A549 (cell line): Measurements from ENCODE around the gene CHRD. TPM values are rescaled to one million over a fixed set of nuclear protein-coding genes. Genes with fewer than 3 reads are reported as not detected.

Experiments used
- ATAC-seq, 2 experiments: fragments of 200-7000 bp in 1 of 2; fragments of >200 bp in 1 of 2; cut with Nextera tagmentation in 1 of 2; cut with Tn5 transposase in 1 of 2; 3 replicates each; pipeline versions ENCODE4 v1.8.0 to v1.9.1; 2018 to 2020; ENCODE audit warnings: mild to moderate bottlenecking in 1 of 2, moderate library complexity in 1 of 2
- CTCF ChIA-PET: fragments of 300-600 bp; sonication (Branson Sonifier 250); formaldehyde crosslinking; extraction: SDS; loops from one replicate; lab custom pipeline; 2021; ENCODE audit warnings: antibody characterized with exemption, inconsistent platforms; lab: Yijun Ruan, JAX
- POLR2A ChIA-PET: fragments of 350-600 bp; formaldehyde crosslinking; extraction: SDS; loops from one replicate; lab custom pipeline; 2021; ENCODE audit warnings: antibody characterized with exemption, inconsistent platforms; lab: Yijun Ruan, JAX
- DNase-seq, 2 experiments: peaks; one replicate each; pipeline versions ENCODE4 v3.0.0 to v3.0.0-alpha.2; 2011 to 2016; ENCODE audit warnings: low read depth in 1 of 2, low spot score in 1 of 2
- FAIRE-seq: peaks from 2 replicates; lab custom pipeline; 2011; peaks lifted over from hg19 to GRCh38; lab: Jason Lieb, UNC
- H3K27ac ChIP-seq, 2 experiments: fragments of >200 bp; sonication (Bioruptor Twin); formaldehyde crosslinking; 3 replicates each; pipeline ENCODE4 v1.5.1; 2016 to 2017
- H3K4me1 ChIP-seq: fragments of >200 bp; sonication (Bioruptor Twin); formaldehyde crosslinking; 3 replicates; pipeline ENCODE4 v1.6.1; 2016
- H3K4me2 ChIP-seq: fragments of >200 bp; sonication (Bioruptor Twin); formaldehyde crosslinking; 3 replicates; pipeline ENCODE4 v1.6.1; 2016
- H3K4me3 ChIP-seq: fragments of >200 bp; sonication (Bioruptor Twin); formaldehyde crosslinking; 3 replicates; pipeline ENCODE4 v1.5.1; 2016
- H3K9me3 ChIP-seq: fragments of >200 bp; sonication (Bioruptor Twin); formaldehyde crosslinking; 3 replicates; pipeline ENCODE4 v1.6.1; 2016
- BHLHE40 ChIP-seq: IDR thresholded peaks from 2 replicates; pipeline ENCODE4 v1.6.1; 2012; ENCODE audit warnings: low read depth, low read length, inconsistent platforms
- CHD2 ChIP-seq: fragments of 150-350 bp; IDR thresholded peaks from 2 replicates; pipeline ENCODE4 v1.6.1; 2014; ENCODE audit warnings: low read length; ENCODE audit not compliant: partially characterized antibody
- CTCF ChIP-seq: fragments of >200 bp; sonication (Bioruptor Twin); formaldehyde crosslinking; IDR thresholded peaks from 3 replicates; pipeline ENCODE4 v1.5.1; 2016
- EHF ChIP-seq: fragments of 250-450 bp; sonication (Bioruptor Pico); IDR thresholded peaks from 2 replicates; pipeline ENCODE4 v1.5.0; 2020; ENCODE audit warnings: mild to moderate bottlenecking
- EHMT2 ChIP-seq: fragments of 200-600 bp; sonication (generic); IDR thresholded peaks from 2 replicates; pipeline ENCODE4 v1.6.1; 2016; ENCODE audit warnings: antibody characterized with exemption, low read depth, mild to moderate bottlenecking, moderate library complexity
- EP300 ChIP-seq, 2 experiments: fragments of >200 bp; sonication (Bioruptor Twin); formaldehyde crosslinking; IDR thresholded peaks; 2 replicates in 1 of 2; 3 replicates in 1 of 2; pipeline ENCODE4 v1.6.1; 2016 to 2017
- ESRRA ChIP-seq: fragments of 150-350 bp; IDR thresholded peaks from 2 replicates; pipeline ENCODE4 v1.6.1; 2014; ENCODE audit warnings: mild to moderate bottlenecking, low read length, borderline replicate concordance
- FOSB ChIP-seq: fragments of 250-450 bp; sonication (Bioruptor Pico); IDR thresholded peaks from 2 replicates; pipeline ENCODE4 v1.5.0; 2020; ENCODE audit warnings: mild to moderate bottlenecking, moderate library complexity
- GATA3 ChIP-seq: IDR thresholded peaks from 2 replicates; pipeline ENCODE4 v1.6.1; 2012; ENCODE audit warnings: borderline replicate concordance
- HMGXB4 ChIP-seq: fragments of 250-450 bp; sonication (Bioruptor Pico); IDR thresholded peaks from 2 replicates; pipeline ENCODE4 v1.5.0; 2021; ENCODE audit warnings: mild to moderate bottlenecking, moderate library complexity, borderline replicate concordance
- HOXA7 ChIP-seq: fragments of 250-450 bp; sonication (Bioruptor Pico); IDR thresholded peaks from 2 replicates; pipeline ENCODE4 v1.5.0; 2020; ENCODE audit warnings: mild to moderate bottlenecking, moderate library complexity
- JUN ChIP-seq, 2 experiments: fragments of >200 bp; sonication (Bioruptor Twin); formaldehyde crosslinking; IDR thresholded peaks; 2 replicates in 1 of 2; 3 replicates in 1 of 2; pipeline ENCODE4 v1.6.1; 2016 to 2017
- KDM5A ChIP-seq: fragments of 200-600 bp; sonication (generic); IDR thresholded peaks from 2 replicates; pipeline ENCODE4 v1.6.1; 2016; ENCODE audit warnings: antibody characterized with exemption, mild to moderate bottlenecking
- MAX ChIP-seq: IDR thresholded peaks from 2 replicates; pipeline ENCODE4 v1.6.1; 2012
- NR3C1 ChIP-seq: fragments of >200 bp; sonication (Bioruptor Twin); formaldehyde crosslinking; IDR thresholded peaks from 3 replicates; pipeline ENCODE4 v1.6.1; 2017
- PBX3 ChIP-seq: IDR thresholded peaks from 2 replicates; pipeline ENCODE4 v1.6.1; 2012
- PHF8 ChIP-seq: fragments of 200-600 bp; sonication (generic); IDR thresholded peaks from 2 replicates; pipeline ENCODE4 v1.6.1; 2016; ENCODE audit warnings: low read depth, mild to moderate bottlenecking, antibody characterized with exemption, moderate library complexity, borderline replicate concordance
- POLR2A ChIP-seq: IDR thresholded peaks from 2 replicates; pipeline ENCODE4 v1.6.1; 2012; ENCODE audit warnings: mild to moderate bottlenecking, low read length
- POLR2AphosphoS2 ChIP-seq: conservative IDR thresholded peaks from 2 replicates; pipeline ENCODE4 v1.6.1; 2012; ENCODE audit warnings: low read length, improper control_type of control experiment, inconsistent platforms
- RAD21 ChIP-seq, 2 experiments: fragments of >200 bp in 1 of 2; sonication (Bioruptor Twin) in 1 of 2; formaldehyde crosslinking in 1 of 2; IDR thresholded peaks in 1 of 2; conservative IDR thresholded peaks in 1 of 2; 2 replicates in 1 of 2; 3 replicates in 1 of 2; pipeline ENCODE4 v1.6.1; 2012 to 2018; ENCODE audit warnings: inconsistent platforms in 1 of 2
- RCOR1 ChIP-seq: fragments of 150-350 bp; IDR thresholded peaks from 2 replicates; pipeline ENCODE4 v1.6.1; 2014; ENCODE audit warnings: antibody characterized with exemption, low read length, low read depth
- RFX5 ChIP-seq: fragments of 450-650 bp; IDR thresholded peaks from 2 replicates; pipeline ENCODE4 v1.7.1; 2014; ENCODE audit warnings: antibody characterized with exemption, mild to moderate bottlenecking, moderate library complexity
- SREBF2 ChIP-seq: fragments of 450-650 bp; IDR thresholded peaks from 2 replicates; pipeline ENCODE4 v1.6.1; 2014; ENCODE audit warnings: mild to moderate bottlenecking, moderate library complexity
- TP53 ChIP-seq: fragments of 250-450 bp; sonication (Bioruptor Pico); IDR thresholded peaks from 2 replicates; pipeline ENCODE4 v1.5.0; 2021; ENCODE audit warnings: mild to moderate bottlenecking, moderate library complexity
- USF2 ChIP-seq: fragments of 450-650 bp; IDR thresholded peaks from 2 replicates; pipeline ENCODE4 v1.6.1; 2014; ENCODE audit warnings: antibody characterized with exemption
- ZFP36 ChIP-seq: fragments of 450-650 bp; IDR thresholded peaks from 2 replicates; pipeline ENCODE4 v1.6.1; 2014; ENCODE audit warnings: borderline replicate concordance; ENCODE audit not compliant: partially characterized antibody
- WGBS: methylation state at CpG from one replicate; pipeline ENCODE4 v1.1.6; 2017; ENCODE audit errors: missing lambda C conversion rate; 5-methylcytosine and 5-hydroxymethylcytosine counted together
- polyA plus RNA-seq, 4 experiments: library from polyadenylated mRNA; depleted of rRNA in 3 of 4; stranded (reverse); fragments of >200 nt; fragmentation: RNase III in 1 of 4; extraction: RNeasy Plus Mini Kit Qiagen cat#74134 plus additional on column Dnase treatment in 1 of 4; gene quantifications; 2 replicates in 3 of 4; 3 replicates in 1 of 4; pipeline ENCODE4 v1.2.3, GENCODE V29; 2011 to 2017

The CHRD gene
- polyA plus RNA-seq, 2 of the 4 experiments (the other 2 are of a cell fraction) = 0.13 to 0.19 TPM

- no peak overlapping the region for H3K27ac ChIP-seq
- WGBS = 89% methylated on average over 14 of the region's 15 CpGs
- no peak for FAIRE-seq
- TF ChIP-seq KDM5A (no peak), SREBF2 (no peak)
- H3K4me3 ChIP-seq = no peak overlapping the region
- POLR2A ChIA-PET = no interaction called here
- H3K4me2 ChIP-seq = no peak overlapping the region
- CTCF ChIA-PET = interaction anchor here (1.2 to 3.6 kb wide), 4 partner anchors 7 to 23 kb away, joined by 3 to 23 read pairs (median 4); partner anchors contain the start of genes CLCN2 and POLR2H
- no peaks in the 10 kb centered on the region for H3K4me1 ChIP-seq
- no peak for DNase-seq
- no peak for ATAC-seq
- H3K9me3 ChIP-seq = no peaks in the 10 kb centered on the region
These were observed 27.6 kb upstream of the CHRD start for GRCh38 chr3:184352149-184352785.

GRCh38 chr3:184352897-184353545, 26.8 kb upstream of the CHRD start:
- no peak overlapping the region for H3K4me3 ChIP-seq
- ATAC-seq = no peak
- no peaks in the 10 kb centered on the region for H3K4me1 ChIP-seq
- TF ChIP-seq BHLHE40 = no peak
- no peak for TF ChIP-seq EP300 (IDR thresholded peaks at IDR 0.05)
- TF ChIP-seq HOXA7 (CRISPR knock-in tag) = no peak
- TF ChIP-seq SREBF2 = no peak
- no peak for TF ChIP-seq TP53 (CRISPR knock-in tag)
- no peak for TF ChIP-seq KDM5A
- TF ChIP-seq JUN (IDR thresholded peaks at IDR 0.05) = no peak
- no peak for TF ChIP-seq POLR2A
- TF ChIP-seq HMGXB4 (CRISPR knock-in tag) = no peak
- no peak for TF ChIP-seq CTCF
- TF ChIP-seq GATA3 = no peak
- TF ChIP-seq CHD2 = no peak
- TF ChIP-seq RCOR1 = no peak
- TF ChIP-seq PHF8 = no peak
- no peak for TF ChIP-seq POLR2AphosphoS2
- TF ChIP-seq NR3C1 = no peak
- no peak for TF ChIP-seq PBX3
- no peak for TF ChIP-seq RFX5
- no peak for FAIRE-seq
- H3K9me3 ChIP-seq = no peaks in the 10 kb centered on the region
- DNase-seq = no peak
- H3K27ac ChIP-seq = no peak overlapping the region
- ChIA-PET POLR2A (no interaction called here), CTCF (interaction anchor here (0.8 to 3.6 kb wide), 12 partner anchors 8 to 161 kb away, joined by 3 to 23 read pairs (median 6); partner anchors contain the start of genes FAM131A and POLR2H)
- no peak overlapping the region for H3K4me2 ChIP-seq
- 100% methylated on average over 1 of the region's 11 CpGs for WGBS

GRCh38 chr3:184353546-184353941, 26.3 kb upstream of the CHRD start:
- no peaks in the 10 kb centered on the region for H3K4me1 ChIP-seq
- no CpG with 5 or more reads among the region's 11 CpGs for whole genome bisulfite sequencing
- H3K4me3 ChIP-seq = no peak overlapping the region
- ATAC-seq (no peak), DNase-seq (no peak), FAIRE-seq (no peak)
- CTCF ChIA-PET = interaction anchor here (0.5 to 3.6 kb wide), 18 partner anchors 9 to 462 kb away, joined by 3 to 23 read pairs (median 4); partner anchors contain the start of genes FAM131A and POLR2H
- H3K9me3 ChIP-seq = no peaks in the 10 kb centered on the region
- no peak overlapping the region for H3K4me2 ChIP-seq
- POLR2A ChIA-PET = no interaction called here
- no peak overlapping the region for H3K27ac ChIP-seq
- TF ChIP-seq FOSB (CRISPR knock-in tag) (no peak), PHF8 (no peak), PBX3 (no peak), ZFP36 (no peak), RAD21 (conservative IDR thresholded peaks at IDR 0.05 in 1 of 2, IDR thresholded peaks at IDR 0.05 in 1 of 2) (no peak), EHMT2 (no peak), JUN (IDR thresholded peaks at IDR 0.05) (no peak), MAX (no peak), TP53 (CRISPR knock-in tag) (no peak), ESRRA (no peak), EHF (CRISPR knock-in tag) (no peak), CHD2 (no peak), USF2 (no peak)
